GM19468 (cell line): ENCODE results near the gene NOXO1.

Source experiments
- ATAC-seq: cut with Tn5 transposase; IDR thresholded peaks from one replicate; pipeline ENCODE4 v1.9.1; 2021; ENCODE audit warnings: mild to moderate bottlenecking, moderate library complexity, moderate number of reproducible peaks; ENCODE audit not compliant: unreplicated experiment; ENCODE audit errors: extremely low read depth

Gene NOXO1

GRCh38 chr16:1982991-1983543 lies 1.8 kb upstream of the NOXO1 start:
- no peak for ATAC-seq

DNA sequence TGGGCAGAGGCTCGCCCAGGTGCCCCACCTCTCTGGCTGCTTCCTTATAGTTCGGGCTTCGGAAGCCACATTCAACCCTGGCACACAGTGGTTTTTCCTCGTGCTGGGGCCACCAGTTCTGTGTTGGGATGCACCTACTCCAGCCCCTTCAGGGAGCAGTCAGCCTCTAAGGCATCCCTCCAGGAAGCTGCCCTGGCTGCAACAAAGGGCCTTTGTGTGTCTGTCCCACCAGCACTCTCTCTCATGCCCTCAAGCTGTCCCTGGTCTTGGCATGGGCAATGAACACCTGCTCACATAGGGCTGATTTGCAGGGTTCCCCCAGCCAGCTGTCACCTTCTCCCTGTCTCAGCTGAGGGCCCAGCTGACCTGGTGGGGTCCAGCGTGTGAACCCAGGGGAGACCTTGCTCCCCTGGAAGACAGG lies 754 bp upstream of the NOXO1 start:
- ATAC-seq = no peak

GRCh38 chr16:1980770-1981087 lies 540 bp downstream of the NOXO1 start:
- ATAC-seq = no peak

DNA sequence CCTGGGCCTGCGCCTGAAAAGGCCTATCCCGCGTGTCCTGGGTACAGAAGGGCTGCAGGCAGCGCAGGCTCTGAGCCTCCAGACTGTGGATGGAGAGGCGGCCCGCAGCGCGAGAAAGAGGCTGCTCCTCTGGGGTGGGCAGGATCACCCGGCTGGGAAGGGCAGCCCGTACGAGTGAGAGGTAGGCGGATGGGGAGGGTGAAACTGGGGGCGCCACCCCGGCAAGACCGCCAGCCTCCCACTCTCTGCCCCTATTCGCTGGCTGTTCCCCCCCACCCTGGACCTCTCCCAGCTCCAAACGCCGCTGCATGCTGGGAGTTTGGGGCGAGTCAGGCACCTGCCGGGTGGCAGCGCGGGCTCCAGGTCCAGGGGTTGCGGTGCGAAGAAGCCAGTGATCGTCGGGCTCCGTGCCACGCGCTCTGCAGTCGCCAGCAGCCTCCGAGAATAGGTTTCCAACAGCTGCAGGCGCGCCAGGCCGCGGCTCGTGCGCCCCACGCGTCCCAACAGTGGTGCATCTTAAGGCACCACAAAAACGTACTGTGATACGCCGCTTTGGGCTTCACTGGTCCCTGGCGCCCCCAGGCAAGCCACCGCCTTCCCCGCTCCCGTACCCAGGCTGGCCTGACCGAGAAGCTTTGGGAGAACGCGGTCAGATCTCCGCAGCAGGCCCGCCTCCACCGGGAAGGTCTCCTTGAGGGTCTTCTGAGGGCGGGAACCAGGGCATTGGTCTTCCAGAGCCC lies 1.1 kb downstream of the NOXO1 start:
- no peak for ATAC-seq

- ATAC-seq = no peak
These were observed 1.8 kb downstream of the NOXO1 start for GRCh38 chr16:1979271-1980029.

DNA sequence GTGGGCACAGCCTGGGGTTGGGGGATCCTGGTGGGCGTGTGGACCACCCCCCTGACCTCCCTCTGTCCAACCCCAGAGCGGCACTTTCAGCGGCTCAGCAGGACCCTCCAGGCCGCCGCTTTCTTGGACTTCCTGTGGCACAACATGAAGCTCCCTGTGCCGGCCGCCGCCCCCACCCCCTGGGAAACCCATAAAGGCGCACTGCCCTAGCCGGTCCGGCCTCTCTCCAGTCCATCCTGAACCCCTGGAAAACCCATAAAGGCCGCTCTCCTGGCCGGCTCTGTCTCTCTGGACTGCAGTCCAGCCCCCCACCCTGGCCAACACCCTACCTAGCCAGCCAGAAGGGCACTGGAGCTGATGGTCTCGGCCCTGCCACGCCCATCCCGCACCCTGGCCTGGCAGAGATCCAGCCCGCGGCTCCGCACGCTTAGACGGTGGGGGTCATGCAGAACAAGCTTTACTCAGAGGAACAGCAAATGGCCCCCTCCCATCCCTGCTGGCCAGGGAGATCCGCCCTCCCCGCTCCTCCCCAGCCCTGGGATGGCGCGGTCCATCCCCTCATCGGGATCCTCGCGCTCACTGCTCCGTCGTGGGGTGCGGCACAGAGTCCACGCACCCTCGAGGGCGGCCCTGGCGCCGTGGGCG lies 2.7 kb downstream of the NOXO1 start:
- ATAC-seq = no peak

GRCh38 chr16:1977875-1978268 lies 3.4 kb downstream of the NOXO1 start:
- no peak for ATAC-seq

GRCh38 chr16:1976951-1977874 lies 4.1 kb downstream of the NOXO1 start:
- ATAC-seq = no peak

GRCh38 chr16:1976216-1976520 lies 5.1 kb downstream of the NOXO1 start:
- ATAC-seq = no peak

DNA sequence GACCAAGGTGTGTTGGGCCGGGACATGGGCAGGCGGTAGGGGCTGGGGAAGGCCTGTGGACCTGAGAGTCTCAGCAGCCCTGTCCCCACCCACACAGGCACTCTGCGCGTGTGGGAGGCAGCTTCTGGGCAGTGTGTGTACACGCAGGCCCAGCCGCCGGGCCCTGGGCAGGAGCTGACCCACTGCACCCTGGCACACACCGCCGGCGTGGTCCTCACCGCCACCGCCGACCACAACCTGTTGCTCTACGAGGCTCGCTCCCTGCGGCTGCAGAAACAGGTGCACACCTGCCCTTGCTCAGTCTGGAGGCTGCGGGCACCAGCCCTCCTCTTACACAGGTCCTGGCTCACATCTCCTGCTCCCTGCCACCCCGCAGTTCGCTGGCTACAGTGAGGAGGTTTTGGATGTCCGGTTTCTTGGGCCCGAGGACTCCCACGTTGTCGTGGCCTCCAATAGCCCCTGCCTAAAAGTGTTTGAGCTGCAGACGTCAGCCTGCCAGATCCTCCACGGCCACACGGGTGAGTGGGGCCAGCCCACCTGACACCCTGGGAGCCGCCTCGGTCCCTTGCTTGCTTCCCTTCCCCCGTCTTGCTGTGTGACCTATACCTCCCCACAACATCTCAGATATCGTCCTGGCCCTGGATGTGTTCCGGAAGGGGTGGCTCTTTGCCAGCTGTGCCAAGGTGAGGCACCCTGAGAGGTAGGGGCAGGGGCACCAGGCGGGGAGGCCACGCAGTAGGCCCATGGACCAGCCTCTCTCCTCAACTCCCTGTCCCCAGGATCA lies 5.6 kb downstream of the NOXO1 start:
- no peak for ATAC-seq

GRCh38 chr16:1974157-1975070 lies 6.9 kb downstream of the NOXO1 start:
- no peak for ATAC-seq

DNA sequence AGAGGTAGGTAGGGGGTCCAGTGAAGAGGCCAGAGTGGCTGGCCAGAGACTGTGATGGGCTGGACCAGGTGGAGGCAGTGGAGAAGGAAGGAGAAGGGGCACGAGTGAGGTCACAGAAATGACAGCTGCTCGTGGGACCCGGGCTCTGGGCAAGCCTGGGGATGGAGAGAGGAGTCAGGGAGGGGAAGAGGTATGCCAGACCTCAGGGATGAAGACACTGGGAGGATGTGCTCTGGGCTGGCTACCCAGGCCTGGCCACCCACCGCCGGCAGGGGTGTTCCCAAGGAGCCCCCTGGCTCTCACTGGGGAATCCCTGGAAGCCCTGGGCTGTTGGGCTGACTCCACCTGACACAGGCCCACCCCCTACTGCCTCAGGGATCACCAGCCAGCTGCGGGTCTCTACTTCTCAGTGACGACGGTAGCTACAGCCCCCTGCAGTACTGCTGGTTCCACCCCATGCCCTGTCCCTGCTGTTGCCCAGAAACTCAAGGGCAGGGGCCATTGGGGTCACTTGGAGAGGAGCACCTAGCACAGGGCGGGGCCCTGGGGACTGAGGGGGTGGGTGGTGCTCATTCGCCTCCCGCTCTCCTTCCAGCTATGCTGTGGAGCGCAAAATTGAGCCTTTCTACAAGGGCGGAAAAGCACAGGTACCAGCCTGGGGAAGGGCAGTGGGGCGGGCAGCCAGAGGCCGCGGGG lies 7.7 kb downstream of the NOXO1 start:
- ATAC-seq = no peak

- no peak for ATAC-seq
These were observed 8.8 kb downstream of the NOXO1 start for GRCh38 chr16:1972490-1972877.

DNA sequence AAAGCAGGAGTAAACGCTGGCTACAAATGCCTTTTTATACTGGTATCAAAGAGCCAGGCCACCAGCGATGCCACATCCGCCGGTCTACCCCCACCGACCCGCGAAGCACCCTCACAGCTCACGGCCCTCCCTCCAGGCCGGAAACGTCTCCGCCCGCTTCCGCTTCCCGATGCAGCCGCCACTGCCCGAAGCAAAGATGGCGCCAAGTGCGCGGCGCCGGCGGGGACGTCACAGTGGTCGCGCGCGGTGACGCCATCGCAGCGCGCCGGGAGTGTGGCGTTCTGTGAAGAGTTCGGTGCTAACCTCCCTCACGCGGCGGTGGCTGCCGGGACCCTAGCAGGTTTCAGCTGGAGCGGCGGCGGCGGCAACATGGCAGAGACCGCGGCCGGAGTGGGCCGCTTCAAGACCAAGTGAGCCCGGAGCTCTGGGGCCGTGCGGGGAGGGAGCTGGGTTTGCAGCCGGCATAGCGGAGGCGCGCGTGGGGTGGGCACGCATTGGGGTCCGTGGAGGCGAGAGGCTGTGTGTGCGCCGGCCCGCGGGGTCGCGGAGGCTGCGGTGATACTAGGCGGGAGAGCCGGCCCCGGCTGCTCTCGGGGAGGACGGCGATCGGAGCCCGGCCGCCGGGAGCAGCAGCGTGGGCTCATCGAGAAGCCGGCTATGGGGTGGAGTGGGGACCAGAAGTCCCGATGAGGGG lies 9.3 kb downstream of the NOXO1 start, which contains the start of gene TBL3:
Gene TBL3, plus strand, starts transcription at position 258 of the 694 bp plus-strand sequence. Its CDS starts 112 bp downstream, at position 370.
- peak; percentile 56 for ATAC-seq

DNA sequence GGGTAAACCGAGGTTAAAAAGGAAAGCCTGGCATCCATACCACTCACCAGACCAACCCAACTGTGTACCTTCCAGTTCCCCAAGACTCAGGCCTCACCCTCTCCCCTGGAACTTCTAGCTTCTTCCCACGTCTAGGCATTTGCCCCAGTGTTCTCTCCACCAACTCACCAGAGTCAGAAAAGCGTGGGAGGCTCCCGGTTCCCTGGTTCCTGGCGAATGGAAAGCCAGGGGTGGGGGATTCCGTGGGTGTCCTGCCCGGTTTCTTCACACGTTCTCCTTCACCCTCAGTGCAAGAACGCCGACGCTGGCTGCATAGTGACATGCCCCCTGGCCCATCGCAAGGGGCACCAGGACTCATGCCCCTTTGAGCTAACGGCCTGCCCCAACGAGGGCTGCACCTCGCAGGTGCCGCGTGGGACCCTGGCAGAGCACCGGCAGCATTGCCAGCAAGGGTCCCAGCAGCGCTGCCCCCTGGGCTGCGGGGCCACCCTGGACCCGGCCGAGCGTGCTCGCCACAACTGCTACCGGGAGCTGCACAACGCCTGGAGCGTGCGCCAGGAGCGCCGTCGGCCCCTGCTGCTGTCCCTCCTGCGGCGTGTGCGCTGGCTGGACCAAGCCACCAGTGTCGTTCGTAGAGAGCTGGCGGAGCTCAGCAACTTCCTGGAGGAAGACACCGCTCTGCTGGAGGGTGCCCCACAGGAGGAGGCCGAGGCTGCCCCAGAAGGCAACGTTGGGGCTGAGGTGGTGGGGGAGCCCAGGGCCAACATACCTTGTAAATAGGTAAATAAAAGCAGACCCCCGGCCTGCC lies 12.9 kb downstream of the NOXO1 start:
- no peak for ATAC-seq

- ATAC-seq = no peak
These were observed 14.8 kb downstream of the NOXO1 start, which contains the start of gene RNF151 for GRCh38 chr16:1966460-1966859. TSS of gene RNF151 (plus strand) at chr16:1966856. CDS start at chr16:1966882, 26 bp downstream.
